HG02884 (cell line): ENCODE results near the gene SPATA31D3.
A peak's percentile ranks its signal among the peaks of the same experiment; 100 is the strongest.
"Not testable (repeated sequence)": the region's sequence is repeated elsewhere in the genome, so short reads cannot be mapped to it uniquely, and the experiment has no call there.

Experiments used
- ATAC-seq: cut with Tn5 transposase; IDR thresholded peaks from one replicate; pipeline ENCODE4 v1.9.1; 2021; ENCODE audit warnings: mild to moderate bottlenecking, moderate library complexity; ENCODE audit not compliant: unreplicated experiment

The SPATA31D3 gene

DNA sequence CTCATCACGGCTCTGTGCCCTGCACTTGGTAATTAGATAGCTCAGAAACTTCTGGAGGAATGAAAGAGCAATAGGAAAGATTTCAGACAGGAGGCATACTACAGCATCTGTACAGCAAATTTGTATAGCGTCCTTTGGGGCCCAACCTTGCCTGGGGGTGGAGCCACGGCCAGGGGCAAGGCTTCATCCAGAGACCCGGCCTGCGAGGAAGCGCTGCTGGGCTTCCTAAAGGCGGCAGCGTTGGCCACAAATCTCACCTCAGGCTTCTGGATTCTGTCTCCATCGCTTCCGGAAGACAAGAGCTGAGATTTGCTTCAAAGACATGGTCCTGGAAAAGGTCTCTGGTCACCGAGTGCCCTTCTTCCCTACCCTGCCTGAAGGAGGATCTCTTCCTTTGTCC lies 33.1 kb downstream of the SPATA31D3 start:
- ATAC-seq = no peak

- peak; percentile 84 for ATAC-seq
These were observed 35.9 kb downstream of the SPATA31D3 start for GRCh38 chr9:81979196-81979595.

DNA sequence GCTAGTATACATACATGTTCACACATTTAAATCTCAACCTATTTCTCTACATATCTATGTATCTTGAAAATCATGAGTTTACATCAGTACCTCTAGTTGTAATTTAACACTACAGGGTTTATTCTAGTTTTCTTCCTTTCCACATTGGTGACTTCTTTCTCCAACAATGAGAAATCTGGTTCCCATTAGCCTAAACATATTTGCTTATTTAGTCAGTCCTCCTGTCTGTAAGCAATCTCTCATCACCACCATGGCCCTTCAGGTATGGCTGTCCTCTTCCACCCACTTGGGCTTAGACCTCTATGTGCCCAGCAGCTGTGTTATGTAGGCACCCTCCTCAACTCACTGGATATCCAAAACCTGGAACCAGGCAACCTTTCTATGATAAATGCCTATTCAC lies 37.3 kb downstream of the SPATA31D3 start:
- no peak for ATAC-seq

- no peak for ATAC-seq
These were observed 38.6 kb downstream of the SPATA31D3 start for GRCh38 chr9:81981883-81982282.

DNA sequence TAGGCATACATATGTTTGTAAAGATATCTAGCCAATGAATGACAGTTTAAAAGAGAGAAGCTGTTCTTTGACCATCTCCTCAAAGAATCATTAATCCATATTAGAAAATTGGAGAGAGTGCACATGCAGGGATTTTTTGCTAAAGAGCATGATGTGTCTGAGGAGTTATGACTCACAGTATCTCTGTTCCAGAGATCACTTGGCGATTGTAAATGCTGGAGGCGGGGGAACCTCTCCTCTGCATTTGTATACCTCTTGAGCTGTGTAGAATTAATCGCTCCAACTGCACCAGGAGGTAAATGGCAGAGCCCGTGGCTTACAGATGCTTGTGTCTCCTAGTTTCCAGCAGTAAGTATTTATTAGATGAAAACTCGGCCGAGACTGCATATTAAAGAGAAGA lies 41.6 kb downstream of the SPATA31D3 start:
- no peak for ATAC-seq

- ATAC-seq = no peak
These were observed 42.8 kb downstream of the SPATA31D3 start for GRCh38 chr9:81986051-81986450.

GRCh38 chr9:81988472-81988871 lies 45.2 kb downstream of the SPATA31D3 start, which contains the start of gene SPATA31D1:
SPATA31D1 (plus strand) TSS chr9:81988772; CDS start chr9:81988819, 47 bp downstream.
- ATAC-seq = not testable (repeated sequence)

- ATAC-seq = no peak
These were observed 46.4 kb downstream of the SPATA31D3 start for GRCh38 chr9:81989700-81990099.

GRCh38 chr9:81993656-81994055 lies 50.4 kb downstream of the SPATA31D3 start:
- ATAC-seq = no peak
